H9 (cell line): ENCODE data around the gene PLEKHG5. TPM values are rescaled to one million over a fixed set of nuclear protein-coding genes. Genes with fewer than 3 reads are reported as not detected.

ENCODE experiments used
- DNase-seq: peaks from one replicate; pipeline ENCODE4 v3.0.0-alpha.2; 2017
- H2AFZ ChIP-seq: one replicate; pipeline ENCODE4 v1.6.1; 2013; ENCODE audit warnings: mild to moderate bottlenecking, low read length, control low read depth, moderate library complexity
- H2AK5ac ChIP-seq: 2 replicates; pipeline ENCODE4 v1.6.1; 2013; ENCODE audit warnings: low read length, control low read depth, mixed read lengths; ENCODE audit not compliant: insufficient read length
- H2BK120ac ChIP-seq: one replicate; pipeline ENCODE4 v1.6.1; 2013; ENCODE audit warnings: low read depth, mild to moderate bottlenecking, low read length, control low read depth, inconsistent platforms; ENCODE audit not compliant: poor library complexity, severe bottlenecking
- H2BK12ac ChIP-seq: 2 replicates; pipeline ENCODE4 v1.6.1; 2013; ENCODE audit warnings: low read length, control low read depth, mixed read lengths, low read depth; ENCODE audit not compliant: insufficient read length
- H2BK15ac ChIP-seq: 2 replicates; pipeline ENCODE4 v1.6.1; 2013; ENCODE audit warnings: low read depth, low read length, control low read depth
- H2BK20ac ChIP-seq: one replicate; pipeline ENCODE4 v1.6.1; 2013; ENCODE audit warnings: low read depth, mild to moderate bottlenecking, low read length, control low read depth, inconsistent platforms; ENCODE audit not compliant: poor library complexity, severe bottlenecking
- H2BK5ac ChIP-seq: 2 replicates; pipeline ENCODE4 v1.6.1; 2013; ENCODE audit warnings: low read length, control low read depth, mixed read lengths; ENCODE audit not compliant: insufficient read length
- H3K14ac ChIP-seq: 2 replicates; pipeline ENCODE4 v1.6.1; 2013; ENCODE audit warnings: low read length, control low read depth; ENCODE audit not compliant: insufficient read depth
- H3K18ac ChIP-seq: 2 replicates; pipeline ENCODE4 v1.6.1; 2013; ENCODE audit warnings: low read depth, mild to moderate bottlenecking, mixed read lengths, low read length, control low read depth; ENCODE audit not compliant: insufficient read length
- H3K23ac ChIP-seq: 2 replicates; pipeline ENCODE4 v1.6.1; 2013; ENCODE audit warnings: low read length, control low read depth, mixed read lengths, low read depth; ENCODE audit not compliant: insufficient read length
- H3K23me2 ChIP-seq: 2 replicates; pipeline ENCODE4 v1.6.1; 2013; ENCODE audit warnings: low read depth, mild to moderate bottlenecking, mixed read lengths, low read length, control low read depth; ENCODE audit not compliant: insufficient read length, poor library complexity, severe bottlenecking
- H3K27ac ChIP-seq: 2 replicates; pipeline ENCODE4 v1.5.1; 2013; ENCODE audit warnings: low read length, control low read depth, mixed read lengths, low read depth; ENCODE audit not compliant: insufficient read length
- H3K27me3 ChIP-seq: 2 replicates; pipeline ENCODE4 v1.6.1; 2013; ENCODE audit warnings: low read length, control low read depth, inconsistent platforms; ENCODE audit not compliant: insufficient read depth
- H3K4ac ChIP-seq: 2 replicates; pipeline ENCODE4 v1.6.1; 2013; ENCODE audit warnings: low read depth, mild to moderate bottlenecking, control low read depth, inconsistent platforms, low read length, moderate library complexity
- H3K4me1 ChIP-seq: 2 replicates; pipeline ENCODE4 v1.6.1; 2013; ENCODE audit warnings: low read length, control low read depth, inconsistent platforms; ENCODE audit not compliant: insufficient read depth
- H3K4me2 ChIP-seq: 2 replicates; pipeline ENCODE4 v1.6.1; 2013; ENCODE audit warnings: low read length, control low read depth, mixed read lengths; ENCODE audit not compliant: insufficient read length, insufficient read depth
- H3K56ac ChIP-seq: 2 replicates; pipeline ENCODE4 v1.6.1; 2013; ENCODE audit warnings: low read depth, mild to moderate bottlenecking, mixed read lengths, low read length, control low read depth; ENCODE audit not compliant: insufficient read length
- H3K79me1 ChIP-seq: 2 replicates; pipeline ENCODE4 v1.6.1; 2013; ENCODE audit warnings: low read depth, mild to moderate bottlenecking, moderate library complexity, low read length, control low read depth, inconsistent platforms; ENCODE audit not compliant: insufficient read depth, poor library complexity, severe bottlenecking
- H3K79me2 ChIP-seq: 2 replicates; pipeline ENCODE4 v1.6.1; 2013; ENCODE audit warnings: low read length, control low read depth, inconsistent platforms; ENCODE audit not compliant: insufficient read depth
- H3K9ac ChIP-seq: 2 replicates; pipeline ENCODE4 v1.6.1; 2013; ENCODE audit warnings: low read length, control low read depth, mixed read lengths; ENCODE audit not compliant: insufficient read length; ENCODE audit errors: extremely low read depth
- H3K9me3 ChIP-seq: one replicate; pipeline ENCODE4 v1.6.1; 2013; ENCODE audit warnings: low read depth, low read length, inconsistent platforms; ENCODE audit not compliant: control insufficient read depth
- H3T11ph ChIP-seq: one replicate; pipeline ENCODE4 v1.6.1; 2013; ENCODE audit warnings: mild to moderate bottlenecking, low read length, control low read depth, inconsistent platforms
- H4K20me1 ChIP-seq: one replicate; pipeline ENCODE4 v1.6.1; 2013; ENCODE audit not compliant: control insufficient read depth, insufficient read length, insufficient read depth
- H4K5ac ChIP-seq: 2 replicates; pipeline ENCODE4 v1.6.1; 2013; ENCODE audit warnings: low read depth, mild to moderate bottlenecking, mixed read lengths, low read length, control low read depth; ENCODE audit not compliant: insufficient read length
- H4K8ac ChIP-seq: replicated peaks from 2 replicates; pipeline ENCODE4 v1.6.1; 2013; ENCODE audit warnings: low read length, control low read depth, mixed read lengths, low read depth; ENCODE audit not compliant: insufficient read length
- H4K91ac ChIP-seq: 2 replicates; pipeline ENCODE4 v1.6.1; 2013; ENCODE audit warnings: low read depth, mild to moderate bottlenecking, moderate library complexity, mixed read lengths, low read length, control low read depth; ENCODE audit not compliant: insufficient read length
- H3K27ac Mint-ChIP-seq, 3 experiments: 2 replicates in 2 of 3; 3 replicates in 1 of 3; pipeline ENCODE4 v1.8.0; 2020 to 2021; ENCODE audit warnings: mixed read lengths in 3 of 3, mild to moderate bottlenecking in 1 of 3, moderate library complexity in 1 of 3
- H3K27me3 Mint-ChIP-seq: 2 replicates; pipeline ENCODE4 v1.8.0; 2021; ENCODE audit warnings: low read depth, mild to moderate bottlenecking, moderate library complexity, mixed read lengths
- H3K36me3 Mint-ChIP-seq, 3 experiments: 2 replicates in 2 of 3; 3 replicates in 1 of 3; pipeline ENCODE4 v1.8.0; 2020 to 2021; ENCODE audit warnings: low read depth in 3 of 3, mixed read lengths in 3 of 3; ENCODE audit not compliant: insufficient read depth in 1 of 3
- H3K4me1 Mint-ChIP-seq, 2 experiments: 2 replicates each; pipeline ENCODE4 v1.8.0; 2020; ENCODE audit warnings: mixed read lengths in 2 of 2
- H3K4me3 Mint-ChIP-seq, 2 experiments: 2 replicates in 1 of 2; 3 replicates in 1 of 2; pipeline ENCODE4 v1.8.0; 2020 to 2021; ENCODE audit warnings: mild to moderate bottlenecking in 2 of 2, mixed read lengths in 2 of 2, moderate library complexity in 1 of 2
- H3K9me3 Mint-ChIP-seq, 2 experiments: 2 replicates in 1 of 2; 3 replicates in 1 of 2; pipeline ENCODE4 v1.8.0; 2020; ENCODE audit warnings: mild to moderate bottlenecking in 2 of 2, mixed read lengths in 2 of 2, moderate library complexity in 1 of 2
- WGBS: extraction: QIAGEN DNeasy Blood & Tissue Kit; methylation state at CpG from one replicate; pipeline ENCODE4 v1.1.7; 2013; ENCODE audit warnings: missing lambda C conversion rate, low lambda C conversion rate, mixed read lengths; ENCODE audit not compliant: insufficient read length; ENCODE audit errors: extremely low coverage; 5-methylcytosine and 5-hydroxymethylcytosine counted together
- total RNA-seq: library from RNA; stranded (reverse); gene quantifications from 2 replicates; pipeline ENCODE4 v1.2.1, GENCODE V29; 2021
- TF ChIP-seq, protein P1 (sequence below): fragments of 200-600 bp; sonication (generic); conservative IDR thresholded peaks from 3 replicates; pipeline ENCODE4 v1.8.0; 2021; ENCODE audit warnings: antibody characterized with exemption, mild to moderate bottlenecking

PLEKHG5 gene
- total RNA-seq, 1 experiment from 2014 or later = 22.3 TPM

GRCh38 chr1:6488602-6489382 lies 2.7 kb downstream of the PLEKHG5 start:
- H3T11ph ChIP-seq = no peak overlapping the region
- no peaks in the 10 kb centered on the region for H3K79me1 ChIP-seq
- H2BK20ac ChIP-seq = no peak overlapping the region
- H2BK120ac ChIP-seq = no peak overlapping the region
- no peak overlapping the region for H3K4me3 Mint-ChIP-seq
- H3K4me1 Mint-ChIP-seq = peaks cover 22 to 28% of the 10 kb centered on the region in 2 experiments
- no peak overlapping the region for H3K4ac ChIP-seq
- H2BK5ac ChIP-seq = no peak overlapping the region
- no peak overlapping the region for H3K4me2 ChIP-seq
- no peak overlapping the region for H3K14ac ChIP-seq
- no peaks in the 10 kb centered on the region for H3K36me3 Mint-ChIP-seq
- no peak overlapping the region for H2AK5ac ChIP-seq
- no peak overlapping the region for H2AFZ ChIP-seq
- H3K79me2 ChIP-seq = 0 out of 2 replicates have a peak, but pooled peaks cover 1% of the 10 kb centered on the region
- no peak overlapping the region for H2BK15ac ChIP-seq
- H4K5ac ChIP-seq = no peak overlapping the region
- no peak overlapping the region for H4K91ac ChIP-seq
- H3K27me3 ChIP-seq = no peaks in the 10 kb centered on the region
- H3K4me1 ChIP-seq = no peaks in the 10 kb centered on the region; the same call in 1 of the 2 replicates
- peaks cover 5% of the 10 kb centered on the region for H3K27me3 Mint-ChIP-seq
- no CpG with 5 or more reads among the region's 13 CpGs for WGBS
- no peaks in the 10 kb centered on the region for H4K20me1 ChIP-seq
- no peak overlapping the region for H3K56ac ChIP-seq
- H4K8ac ChIP-seq = no peak overlapping the region
- no peak overlapping the region for H2BK12ac ChIP-seq
- no peaks in the 10 kb centered on the region for H3K9me3 ChIP-seq
- DNase-seq = no peak
- H3K18ac ChIP-seq = no peak overlapping the region
- H3K27ac ChIP-seq = no peak overlapping the region
- no peak overlapping the region for H3K27ac Mint-ChIP-seq
- no peak overlapping the region for H3K9ac ChIP-seq
- TF ChIP-seq, protein P1, sequence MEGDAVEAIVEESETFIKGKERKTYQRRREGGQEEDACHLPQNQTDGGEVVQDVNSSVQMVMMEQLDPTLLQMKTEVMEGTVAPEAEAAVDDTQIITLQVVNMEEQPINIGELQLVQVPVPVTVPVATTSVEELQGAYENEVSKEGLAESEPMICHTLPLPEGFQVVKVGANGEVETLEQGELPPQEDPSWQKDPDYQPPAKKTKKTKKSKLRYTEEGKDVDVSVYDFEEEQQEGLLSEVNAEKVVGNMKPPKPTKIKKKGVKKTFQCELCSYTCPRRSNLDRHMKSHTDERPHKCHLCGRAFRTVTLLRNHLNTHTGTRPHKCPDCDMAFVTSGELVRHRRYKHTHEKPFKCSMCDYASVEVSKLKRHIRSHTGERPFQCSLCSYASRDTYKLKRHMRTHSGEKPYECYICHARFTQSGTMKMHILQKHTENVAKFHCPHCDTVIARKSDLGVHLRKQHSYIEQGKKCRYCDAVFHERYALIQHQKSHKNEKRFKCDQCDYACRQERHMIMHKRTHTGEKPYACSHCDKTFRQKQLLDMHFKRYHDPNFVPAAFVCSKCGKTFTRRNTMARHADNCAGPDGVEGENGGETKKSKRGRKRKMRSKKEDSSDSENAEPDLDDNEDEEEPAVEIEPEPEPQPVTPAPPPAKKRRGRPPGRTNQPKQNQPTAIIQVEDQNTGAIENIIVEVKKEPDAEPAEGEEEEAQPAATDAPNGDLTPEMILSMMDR = no peak
- no peaks in the 10 kb centered on the region for H3K9me3 Mint-ChIP-seq
- H3K23me2 ChIP-seq = peaks cover 17% of the 10 kb centered on the region
- no peak overlapping the region for H3K23ac ChIP-seq
